ENCODE results near the gene TEC.

GRCh38 chr4:48249378-48249777 lies 20.3 kb downstream of the TEC start:
- TF ChIP-seq POLR2AphosphoS5 (IDR thresholded peaks at IDR 0.05) (no peak), CTCF (IDR thresholded peaks at IDR 0.05; ENCODE audit: poor library complexity, severe bottlenecking) (no peak), EZH2 (IDR thresholded peaks at IDR 0.05; ENCODE audit: borderline replicate concordance, insufficient read depth, low read length, poor library complexity, severe bottlenecking) (no peak), RAD21 (conservative IDR thresholded peaks at IDR 0.05) (no peak), REST (IDR thresholded peaks at IDR 0.05; ENCODE audit: borderline replicate concordance) (no peak), TAF1 (IDR thresholded peaks at IDR 0.05; ENCODE audit: low read depth) (no peak), EP300 (conservative IDR thresholded peaks at IDR 0.05; ENCODE audit: poor library complexity, severe bottlenecking) (no peak)
